Mucosa of descending colon (tissue), 3 donors: ENCODE results near the gene TSPAN4. TPM values are rescaled to one million over a fixed set of nuclear protein-coding genes. Genes with fewer than 3 reads are reported as not detected.

ENCODE experiments used
- ATAC-seq: fragments of 200-7000 bp; cut with Tn5 transposase; one replicate; pipeline ENCODE4 v1.9.1; 2020; ENCODE audit warnings: mild to moderate bottlenecking, moderate library complexity
- DNase-seq, 3 donors: peaks; one replicate each; pipeline ENCODE4 v3.0.0-alpha.2; 2020
- H3K36me3 ChIP-seq: fragments of 200-600 bp; one replicate; pipeline ENCODE4 v1.8.0; 2021; ENCODE audit warnings: low read depth, mild to moderate bottlenecking
- H3K4me1 ChIP-seq: fragments of 200-600 bp; one replicate; pipeline ENCODE4 v1.8.0; 2021; ENCODE audit warnings: low read depth, mild to moderate bottlenecking
- H3K4me3 ChIP-seq: fragments of 200-600 bp; one replicate; pipeline ENCODE4 v1.8.0; 2021; ENCODE audit warnings: mild to moderate bottlenecking
- H3K9me3 ChIP-seq: fragments of 200-600 bp; one replicate; pipeline ENCODE4 v1.8.0; 2021; ENCODE audit warnings: mild to moderate bottlenecking
- intact Hi-C, 2 donors: fragments of 100-400 bp; cut with DNase I in 1 of 2; cut with micrococcal nuclease in 1 of 2; formaldehyde crosslinking; loops; one replicate each; pipeline versions ENCODE4 v1.11.0 to v1.11.1; 2022; cut with DNase I, micrococcal nuclease
- total RNA-seq, 3 donors: library from RNA; stranded (reverse); fragmentation: NEBNext Ultra II Directional in 2 of 3; extraction: Animal tissue kit (Norgen Biotek cat#: 25700) in 2 of 3; gene quantifications; one replicate each; pipeline versions ENCODE4 v1.2.1 to v1.2.4, GENCODE V29; 2021 to 2023
- TF ChIP-seq, protein P1 (sequence below): fragments of 200-600 bp; IDR thresholded peaks from one replicate; pipeline ENCODE4 v1.8.0; 2022; ENCODE audit warnings: antibody characterized with exemption, mild to moderate bottlenecking
- donor health status: DM: no; HTN: no; CAD: no; lungs with moderate emphysema.
- donor health status: DM: no; HTN: no; CAD: no.
- donor health status: DM: no; HTN: yes; CAD: no.

The TSPAN4 gene
- total RNA-seq, 3 donors from 2014 or later: 9.2 to 42.4 (median 24.7) TPM

DNA sequence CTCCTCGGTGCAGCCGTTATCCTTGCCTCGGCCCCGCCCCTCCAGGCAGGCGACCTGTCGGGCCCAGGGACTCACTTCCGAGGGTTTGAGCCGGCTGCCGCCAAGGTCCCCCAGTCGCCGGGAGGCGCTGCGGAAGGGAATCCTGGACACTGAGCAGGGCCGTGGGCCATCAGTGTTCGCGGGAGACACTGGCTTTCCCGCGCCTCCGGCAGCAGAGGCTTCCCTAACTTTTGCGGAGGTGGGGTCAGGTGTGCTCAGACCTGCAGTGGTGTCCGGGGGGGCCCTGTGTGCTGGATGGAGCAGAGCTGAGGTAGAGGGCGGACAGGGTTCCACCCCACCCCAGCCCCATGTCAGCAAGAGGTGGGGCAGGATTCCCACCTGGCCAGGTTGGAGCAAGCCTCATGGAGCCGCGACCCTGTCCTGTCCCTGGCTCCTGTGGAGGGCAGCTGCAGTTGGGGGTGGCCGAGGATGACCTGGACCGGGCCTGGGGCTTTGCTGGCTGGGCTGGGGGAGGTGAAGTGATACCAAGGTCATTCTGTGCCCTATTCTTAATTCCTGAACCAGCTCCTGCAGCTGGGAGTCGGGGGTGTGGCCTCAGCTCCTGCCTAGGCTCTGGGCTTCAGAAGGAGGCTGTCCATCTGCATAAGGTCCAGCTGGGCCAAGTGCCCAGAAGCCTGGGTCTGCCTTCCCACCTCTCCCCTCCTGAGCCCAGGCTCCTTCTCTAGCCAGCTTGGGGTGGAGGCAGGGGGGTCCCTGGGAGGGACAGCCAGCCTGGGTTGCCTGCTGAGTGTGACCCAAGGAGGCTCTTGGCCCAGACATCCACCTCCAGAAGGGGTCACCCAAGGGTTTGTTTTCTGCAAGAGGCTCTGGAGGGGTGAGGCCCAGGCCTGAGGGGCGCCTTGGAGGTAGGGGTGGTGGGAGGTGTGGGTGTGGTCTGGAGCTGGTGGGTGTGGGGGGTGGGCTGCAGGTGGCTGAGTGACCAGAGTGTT, 8.4 kb downstream of the TSPAN4 start:
- ATAC-seq (no peak), DNase-seq (no peak)
- TF ChIP-seq, protein P1, sequence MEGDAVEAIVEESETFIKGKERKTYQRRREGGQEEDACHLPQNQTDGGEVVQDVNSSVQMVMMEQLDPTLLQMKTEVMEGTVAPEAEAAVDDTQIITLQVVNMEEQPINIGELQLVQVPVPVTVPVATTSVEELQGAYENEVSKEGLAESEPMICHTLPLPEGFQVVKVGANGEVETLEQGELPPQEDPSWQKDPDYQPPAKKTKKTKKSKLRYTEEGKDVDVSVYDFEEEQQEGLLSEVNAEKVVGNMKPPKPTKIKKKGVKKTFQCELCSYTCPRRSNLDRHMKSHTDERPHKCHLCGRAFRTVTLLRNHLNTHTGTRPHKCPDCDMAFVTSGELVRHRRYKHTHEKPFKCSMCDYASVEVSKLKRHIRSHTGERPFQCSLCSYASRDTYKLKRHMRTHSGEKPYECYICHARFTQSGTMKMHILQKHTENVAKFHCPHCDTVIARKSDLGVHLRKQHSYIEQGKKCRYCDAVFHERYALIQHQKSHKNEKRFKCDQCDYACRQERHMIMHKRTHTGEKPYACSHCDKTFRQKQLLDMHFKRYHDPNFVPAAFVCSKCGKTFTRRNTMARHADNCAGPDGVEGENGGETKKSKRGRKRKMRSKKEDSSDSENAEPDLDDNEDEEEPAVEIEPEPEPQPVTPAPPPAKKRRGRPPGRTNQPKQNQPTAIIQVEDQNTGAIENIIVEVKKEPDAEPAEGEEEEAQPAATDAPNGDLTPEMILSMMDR: no peak
- no peaks in the 10 kb centered on the region for H3K9me3 ChIP-seq
- no peaks in the 10 kb centered on the region for H3K36me3 ChIP-seq
- intact Hi-C loops: no loop called here
- H3K4me1 ChIP-seq: peaks cover 13% of the 10 kb centered on the region
- no peak overlapping the region for H3K4me3 ChIP-seq

DNA sequence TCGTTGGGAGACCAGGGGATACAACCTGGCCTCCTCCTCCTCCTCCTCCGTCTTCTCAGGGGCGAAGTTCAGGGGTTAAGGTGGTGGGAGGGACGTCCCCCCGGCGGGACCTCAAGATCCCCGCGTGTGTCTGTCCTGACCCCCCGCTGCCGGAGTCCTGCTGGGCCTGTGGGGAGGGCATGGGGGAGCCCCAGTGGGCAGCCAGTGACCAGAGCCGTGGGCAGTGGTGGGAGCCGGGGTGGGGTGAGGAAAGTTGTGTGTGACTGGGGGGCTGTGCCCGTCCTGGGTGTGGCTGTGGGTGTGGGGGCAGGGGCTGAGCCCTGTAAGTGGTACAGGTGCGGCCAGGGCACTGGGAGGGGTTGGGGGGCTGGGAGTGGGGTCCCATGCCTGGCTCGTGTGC, 10.1 kb downstream of the TSPAN4 start:
- no peak overlapping the region for H3K4me3 ChIP-seq
- no peaks in the 10 kb centered on the region for H3K36me3 ChIP-seq
- intact Hi-C loops: no loop called here
- TF ChIP-seq, protein P1: no peak
- no peak for DNase-seq
- no peaks in the 10 kb centered on the region for H3K9me3 ChIP-seq
- ATAC-seq: no peak
- peaks cover 13% of the 10 kb centered on the region for H3K4me1 ChIP-seq

DNA sequence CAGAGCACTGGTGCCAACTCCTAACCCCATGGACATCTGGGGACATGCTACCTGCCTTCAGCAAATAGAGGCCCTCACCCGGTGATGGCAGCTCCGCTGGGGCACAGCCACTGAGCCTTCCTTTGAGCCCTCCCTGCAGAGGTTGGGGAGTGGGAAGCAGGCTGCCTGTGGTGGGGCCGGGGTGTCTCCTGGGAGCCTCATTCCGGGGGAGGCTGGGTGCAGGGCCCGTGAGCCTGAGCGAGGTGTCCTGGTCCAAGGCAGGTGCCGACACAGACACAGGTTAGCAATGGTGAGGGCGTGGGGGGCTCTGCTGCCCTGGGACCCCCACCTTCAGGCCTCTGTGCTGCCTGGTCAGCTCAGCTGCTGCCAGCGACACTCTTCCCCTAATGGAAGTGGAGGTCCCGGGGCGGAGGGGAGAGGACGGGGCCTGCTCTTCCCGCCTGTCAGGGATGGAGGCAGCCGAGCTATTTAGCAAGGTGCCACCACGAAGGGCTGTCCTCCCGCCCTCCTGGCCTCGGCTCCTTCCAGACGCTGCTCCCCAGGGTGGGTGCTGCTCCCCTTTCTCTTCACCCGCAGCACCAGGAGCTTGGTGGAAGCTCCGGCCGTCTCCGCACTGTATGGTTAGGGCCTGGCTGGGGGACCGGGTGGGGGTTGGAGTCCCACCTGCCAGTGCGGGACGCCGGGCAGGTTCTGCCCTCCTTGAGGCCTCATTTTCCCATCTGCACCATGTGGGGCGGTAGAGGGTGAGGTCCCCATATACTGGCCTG, 11.2 kb downstream of the TSPAN4 start:
- TF ChIP-seq, protein P1: no peak
- no peaks in the 10 kb centered on the region for H3K36me3 ChIP-seq
- intact Hi-C loops: no loop called here
- DNase-seq (no peak), ATAC-seq (no peak)
- no peak overlapping the region for H3K4me3 ChIP-seq
- peaks cover 9% of the 10 kb centered on the region for H3K4me1 ChIP-seq
- no peaks in the 10 kb centered on the region for H3K9me3 ChIP-seq

DNA sequence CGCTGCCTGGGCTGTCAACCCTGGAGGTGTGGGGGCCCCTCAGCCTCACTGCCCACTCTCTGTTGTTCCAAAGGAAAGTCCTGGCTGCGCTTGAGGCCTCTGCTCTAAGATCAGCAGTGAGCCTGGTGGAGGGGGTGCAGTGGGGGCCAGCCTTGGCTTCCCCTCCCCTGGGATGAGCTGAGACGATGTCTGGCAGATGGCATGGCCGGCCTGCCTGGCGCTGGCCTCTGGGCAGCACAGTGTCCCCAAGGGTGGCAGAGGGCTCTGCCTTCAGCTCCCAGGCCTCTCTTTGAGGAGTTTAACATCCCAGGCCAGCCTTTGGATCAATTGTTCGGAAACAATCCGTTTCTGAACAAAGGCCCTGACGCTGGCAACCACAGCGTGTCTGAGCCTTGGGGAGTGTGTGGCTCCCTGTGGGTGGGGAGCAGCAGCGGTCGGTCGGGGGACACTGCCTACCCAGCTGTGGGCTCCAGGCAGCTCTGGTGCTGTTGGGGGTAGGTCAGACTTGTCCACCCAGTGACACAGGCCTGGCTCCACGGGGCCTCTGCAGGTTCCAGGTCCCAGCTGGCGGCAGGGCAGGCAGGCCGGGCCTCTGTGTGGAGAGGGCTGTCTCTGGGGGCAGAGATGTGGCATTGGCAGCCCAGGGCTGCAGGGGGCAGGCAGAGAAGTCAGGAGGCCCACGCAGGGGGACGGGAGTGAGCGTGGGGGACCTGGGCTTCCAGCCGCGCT, 12.1 kb downstream of the TSPAN4 start:
- ATAC-seq: no peak
- H3K9me3 ChIP-seq: no peaks in the 10 kb centered on the region
- DNase-seq: no peak
- no peak overlapping the region for H3K4me3 ChIP-seq
- H3K4me1 ChIP-seq: peaks cover 10% of the 10 kb centered on the region
- intact Hi-C loops: no loop called here
- TF ChIP-seq, protein P1: no peak
- no peaks in the 10 kb centered on the region for H3K36me3 ChIP-seq

DNA sequence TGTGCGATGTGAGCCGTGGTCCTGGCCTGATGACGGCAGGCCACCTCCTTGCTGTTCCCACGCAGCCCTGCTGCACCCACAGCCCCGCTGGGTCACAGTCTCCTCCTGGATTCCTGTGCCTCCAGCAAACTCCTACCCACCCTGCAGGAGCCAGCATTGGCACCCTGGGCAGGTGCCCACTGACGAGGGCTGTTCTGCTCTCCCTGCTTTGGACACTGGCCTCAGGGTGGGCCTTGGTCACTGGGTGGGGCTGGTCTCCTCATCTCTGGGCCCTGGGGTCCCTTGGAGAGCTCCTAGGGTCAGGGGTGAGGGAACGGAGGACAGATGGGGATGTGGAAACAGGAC, 12.7 kb downstream of the TSPAN4 start:
- DNase-seq: no peak
- no peak for ATAC-seq
- no peak overlapping the region for H3K4me3 ChIP-seq
- TF ChIP-seq, protein P1: no peak
- intact Hi-C loops: no loop called here
- no peaks in the 10 kb centered on the region for H3K9me3 ChIP-seq
- H3K36me3 ChIP-seq: no peaks in the 10 kb centered on the region
- H3K4me1 ChIP-seq: peaks cover 7% of the 10 kb centered on the region
